Measurements from ENCODE around the gene NXN. TPM values are rescaled to one million over a fixed set of nuclear protein-coding genes. Genes with fewer than 3 reads are reported as not detected.
"Not testable (repeated sequence)": the region's sequence is repeated elsewhere in the genome, so short reads cannot be mapped to it uniquely, and the experiment has no call there.

NXN gene
- total RNA-seq, 4 donors from 2014 or later = 6.6 to 28.4 (median 14.7) TPM

GRCh38 chr17:835263-835662 lies 144.3 kb downstream of the NXN start:
- no peaks in the 10 kb centered on the region for H3K4me1 ChIP-seq
- DNase-seq (ENCODE audit: low spot score in 2 of 2) = peak in 1 of 2 donors; percentile 32
- H3K27ac ChIP-seq = no peak overlapping the region
- H3K27me3 ChIP-seq = no peaks in the 10 kb centered on the region
- H3K36me3 ChIP-seq = no peaks in the 10 kb centered on the region
- H3K4me3 ChIP-seq = no peak overlapping the region
- TF ChIP-seq EP300 (IDR thresholded peaks at IDR 0.05) (peak in 1 of 2 donors; percentile 15), CTCF (IDR thresholded peaks at IDR 0.05) (no peak)
- 31 to 32% methylated on average over 9 of the region's 9 CpGs for WGBS, 2 donors
- H3K9me3 ChIP-seq = peaks cover 0 to 6% (median 0%) of the 10 kb centered on the region in 4 donors

GRCh38 chr17:834136-834535 lies 145.4 kb downstream of the NXN start:
- Histone ChIP-seq H3K4me1 (no peaks in the 10 kb centered on the region), H3K9me3 (peaks cover 0 to 6% (median 0%) of the 10 kb centered on the region in 4 donors), H3K27me3 (no peaks in the 10 kb centered on the region), H3K27ac (no peak overlapping the region), H3K36me3 (no peaks in the 10 kb centered on the region), H3K4me3 (no peak overlapping the region)
- TF ChIP-seq POLR2A (IDR thresholded peaks at IDR 0.05) (no peak), CTCF (IDR thresholded peaks at IDR 0.05) (no peak), EP300 (IDR thresholded peaks at IDR 0.05) (no peak)
- 95 to 99% methylated on average over 6 of the region's 6 CpGs for WGBS, 2 donors
- no peak for DNase-seq (ENCODE audit: low spot score in 2 of 2)

- Histone ChIP-seq H3K27ac (no peak overlapping the region), H3K9me3 (peaks cover 0 to 6% (median 0%) of the 10 kb centered on the region in 4 donors), H3K36me3 (peaks cover 0 to under 1% (median 0%) of the 10 kb centered on the region in 3 donors), H3K4me1 (no peaks in the 10 kb centered on the region), H3K27me3 (no peaks in the 10 kb centered on the region), H3K4me3 (no peak overlapping the region)
- TF ChIP-seq CTCF (IDR thresholded peaks at IDR 0.05) (no peak), POLR2A (IDR thresholded peaks at IDR 0.05) (no peak)
- WGBS, 2 donors = 83 to 85% methylated on average over 7 of the region's 7 CpGs
- no peak for DNase-seq (ENCODE audit: low spot score in 2 of 2)
These were observed 148.6 kb downstream of the NXN start for GRCh38 chr17:830950-831349.

GRCh38 chr17:830381-830780 lies 149.2 kb downstream of the NXN start:
- WGBS, 2 donors = 75 to 80% methylated on average over 19 of the region's 19 CpGs
- Histone ChIP-seq H3K9me3 (peaks cover 0 to 6% (median 0%) of the 10 kb centered on the region in 4 donors), H3K36me3 (peaks cover 0 to 7% (median 0%) of the 10 kb centered on the region in 3 donors), H3K4me1 (no peaks in the 10 kb centered on the region), H3K27me3 (no peaks in the 10 kb centered on the region), H3K4me3 (no peak overlapping the region), H3K27ac (no peak overlapping the region)
- TF ChIP-seq EP300 (IDR thresholded peaks at IDR 0.05) = no peak
- no peak for TF ChIP-seq POLR2A (IDR thresholded peaks at IDR 0.05)
- no peak for TF ChIP-seq CTCF (IDR thresholded peaks at IDR 0.05)
- DNase-seq (ENCODE audit: low spot score in 2 of 2) = no peak

- WGBS, 2 donors = 67 to 80% methylated on average over 3 of the region's 3 CpGs
- not testable (repeated sequence) for H3K4me3 ChIP-seq; DNase-seq (ENCODE audit: low spot score in 2 of 2); H3K27ac ChIP-seq; H3K4me1 ChIP-seq; H3K9me3 ChIP-seq; H3K36me3 ChIP-seq; H3K27me3 ChIP-seq
These were observed 150.0 kb downstream of the NXN start for GRCh38 chr17:829614-830013.

GRCh38 chr17:828761-829160 lies 150.8 kb downstream of the NXN start:
- WGBS, 2 donors = 71 to 74% methylated on average over 5 of the region's 5 CpGs

More at GRCh38 chr17:828761-829160, 150.8 kb downstream of the NXN start:
- Histone ChIP-seq H3K27me3 (no peaks in the 10 kb centered on the region), H3K27ac (no peak overlapping the region), H3K9me3 (peaks cover 0 to 6% (median 0%) of the 10 kb centered on the region in 4 donors), H3K4me3 (no peak overlapping the region), H3K4me1 (no peaks in the 10 kb centered on the region), H3K36me3 (peaks cover 0 to 9% (median 0%) of the 10 kb centered on the region in 3 donors)
- TF ChIP-seq POLR2A (IDR thresholded peaks at IDR 0.05) (no peak), EP300 (IDR thresholded peaks at IDR 0.05) (no peak), CTCF (IDR thresholded peaks at IDR 0.05) (no peak)
- no peak for DNase-seq (ENCODE audit: low spot score in 2 of 2)

Data from tibial nerve (tissue), 4 donors.